ENCODE measurements around the gene WDR83. TPM values are rescaled to one million over a fixed set of nuclear protein-coding genes. Genes with fewer than 3 reads are reported as not detected.

Gene WDR83, protein sequence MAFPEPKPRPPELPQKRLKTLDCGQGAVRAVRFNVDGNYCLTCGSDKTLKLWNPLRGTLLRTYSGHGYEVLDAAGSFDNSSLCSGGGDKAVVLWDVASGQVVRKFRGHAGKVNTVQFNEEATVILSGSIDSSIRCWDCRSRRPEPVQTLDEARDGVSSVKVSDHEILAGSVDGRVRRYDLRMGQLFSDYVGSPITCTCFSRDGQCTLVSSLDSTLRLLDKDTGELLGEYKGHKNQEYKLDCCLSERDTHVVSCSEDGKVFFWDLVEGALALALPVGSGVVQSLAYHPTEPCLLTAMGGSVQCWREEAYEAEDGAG
- 11.7 and 12.6 TPM in 2 replicates for total RNA-seq

DNA sequence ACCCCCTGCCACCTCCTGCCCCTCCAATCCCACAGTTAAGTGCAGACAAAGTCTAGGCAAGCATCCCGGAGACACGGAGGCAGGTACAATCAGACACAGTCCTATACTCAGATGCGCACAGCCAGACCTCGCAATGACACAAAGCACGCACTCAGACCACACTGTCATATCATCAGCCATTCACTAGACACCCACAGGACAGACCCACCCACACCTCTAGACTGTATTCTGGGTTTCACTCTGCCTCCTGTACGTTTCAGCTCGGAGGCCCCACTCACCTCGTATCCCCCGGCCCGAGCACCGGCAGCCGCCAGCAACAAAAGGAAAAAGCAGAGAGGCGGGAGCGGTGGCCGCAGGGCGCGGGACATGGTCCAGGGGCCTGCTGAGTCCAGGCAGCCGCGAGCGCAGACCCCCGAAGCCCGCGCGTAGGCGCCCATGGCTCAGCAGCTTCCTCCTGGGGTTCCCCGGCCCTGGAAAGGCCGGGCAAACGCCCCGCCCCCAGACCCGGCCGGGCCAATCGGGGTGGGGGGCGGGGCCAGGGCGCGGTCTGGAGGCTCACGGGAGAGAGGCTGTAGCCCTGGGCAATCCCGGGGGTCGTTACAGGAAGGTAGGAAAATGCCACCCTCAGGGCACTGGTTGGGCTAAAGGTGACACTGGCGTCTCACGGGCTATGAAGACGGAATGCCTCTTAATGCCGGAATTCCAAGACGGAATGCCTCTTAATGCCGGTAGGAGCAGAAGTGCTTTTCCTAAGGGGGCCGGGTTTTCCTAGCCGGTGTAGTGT is at the start of gene WDR83, which contains the start of gene MAN2B1:
TSS of gene WDR83 (plus strand) at position 543 of the 784 bp plus-strand sequence. CDS start 2,984 bp downstream, outside the sequence.
TSS of gene MAN2B1 (minus strand) at position 478 of the 784 bp plus-strand sequence. CDS start at position 437, 41 bp downstream.

GRCh38 chr19:12681074-12681987 is 14.7 kb downstream of the WDR83 start, which contains the start of gene DHPS:
TSS of gene DHPS (minus strand) at chr19:12681880. CDS start at chr19:12681766, 114 bp downstream.

DNA sequence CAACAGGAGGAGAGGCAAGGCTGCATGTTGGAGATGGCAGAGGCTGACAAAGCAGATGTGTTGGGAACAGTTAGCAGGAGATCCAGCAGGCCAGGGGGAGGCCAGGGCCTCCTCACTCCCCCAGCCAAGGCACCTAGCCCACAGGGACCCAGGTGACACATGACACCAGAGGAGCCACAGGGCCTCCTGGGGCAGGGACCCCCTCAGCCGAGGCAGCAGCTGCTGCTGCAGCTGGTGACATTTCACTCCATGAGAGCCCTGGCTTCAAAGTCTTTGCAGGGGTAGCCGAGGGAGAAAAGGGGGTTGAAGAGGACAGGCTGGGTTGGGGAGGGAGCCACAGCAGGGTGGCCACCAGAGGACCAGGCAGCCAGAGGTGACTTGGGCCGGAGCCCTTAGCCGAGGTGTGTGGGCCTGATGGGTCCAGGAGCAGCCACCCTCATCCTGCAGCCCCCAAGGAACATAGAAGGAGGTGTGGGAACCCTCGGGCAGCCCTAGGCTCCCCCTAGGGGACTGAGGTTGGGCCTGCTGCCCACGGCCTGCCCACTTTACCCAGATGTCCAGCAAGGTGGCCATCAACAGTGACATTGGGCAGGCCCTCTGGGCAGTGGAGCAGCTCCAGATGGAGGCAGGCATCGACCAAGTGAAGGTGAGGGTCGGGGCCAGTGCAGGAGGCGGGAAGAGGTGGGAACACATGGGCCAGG is 21.0 kb downstream of the WDR83 start, which contains the start of gene GNG14:
TSS of gene GNG14 (plus strand) at position 503 of the 701 bp plus-strand sequence. CDS start at position 554, 51 bp downstream.

GRCh38 chr19:12696366-12697335 is 30.0 kb downstream of the WDR83 start, which contains the start of gene FBXW9:
TSS of gene FBXW9 (minus strand) at chr19:12696631. CDS start at chr19:12696581, 50 bp downstream.

GRCh38 chr19:12723641-12724426 is 57.2 kb downstream of the WDR83 start, which contains the start of gene TNPO2:
TSS of gene TNPO2 (minus strand) at chr19:12723932. CDS start at chr19:12720977, 2,955 bp downstream.

Other genes starting within 250 kb of the WDR83 start
- 2.4 and 2.6 TPM in 2 replicates for gene ZNF443, start 225.8 kb upstream of the WDR83 start, total RNA-seq
- gene ZNF709, start 182.0 kb upstream of the WDR83 start, total RNA-seq: 3.2 and 3.8 TPM in 2 replicates
- 7.6 and 8.2 TPM in 2 replicates for gene ZNF564, start 115.3 kb upstream of the WDR83 start, total RNA-seq
- gene ZNF490, start 56.0 kb upstream of the WDR83 start, total RNA-seq: 6.7 and 7.4 TPM in 2 replicates
- 8.8 and 11.8 TPM in 2 replicates for gene ZNF791, start 55.9 kb upstream of the WDR83 start, total RNA-seq
- 22.1 and 27.6 TPM in 2 replicates for gene MAN2B1, start 65 bp upstream of the WDR83 start, total RNA-seq
- gene DHPS, start 15.1 kb downstream of the WDR83 start, total RNA-seq: 57.5 and 63.5 TPM in 2 replicates
- not detected in 2 replicates for gene GNG14, start 21.2 kb downstream of the WDR83 start, total RNA-seq
- gene FBXW9, start 29.8 kb downstream of the WDR83 start, total RNA-seq: 3.9 and 4.6 TPM in 2 replicates
- gene TNPO2, start 57.1 kb downstream of the WDR83 start, total RNA-seq: 33.9 and 41.4 TPM in 2 replicates
- gene TRIR, start 67.9 kb downstream of the WDR83 start, total RNA-seq: 118 and 120 TPM in 2 replicates
- 120 and 140 TPM in 2 replicates for gene GET3, start 70.7 kb downstream of the WDR83 start, total RNA-seq
- gene BEST2, start 85.0 kb downstream of the WDR83 start, total RNA-seq: under 0.01 TPM in 2 replicates
- 16.4 and 22.4 TPM in 2 replicates for gene HOOK2, start 108.7 kb downstream of the WDR83 start, total RNA-seq
- 37.8 and 47.2 TPM in 2 replicates for gene JUNB, start 124.7 kb downstream of the WDR83 start, total RNA-seq
- gene PRDX2, start 135.0 kb downstream of the WDR83 start, total RNA-seq: 130 and 210 TPM in 2 replicates
- 0.16 and 0.43 TPM in 2 replicates for gene THSD8, start 135.3 kb downstream of the WDR83 start, total RNA-seq
- gene RNASEH2A, start 139.8 kb downstream of the WDR83 start, total RNA-seq: 7.6 TPM in 2 replicates
- 0.47 TPM in 1 of 2 replicates, not detected in the other for gene RTBDN, start 167.8 kb downstream of the WDR83 start, total RNA-seq
- 0.95 and 1.2 TPM in 2 replicates for gene MAST1, start 171.7 kb downstream of the WDR83 start, total RNA-seq
- gene DNASE2, start 214.6 kb downstream of the WDR83 start, total RNA-seq: 22.5 and 31.5 TPM in 2 replicates
- gene KLF1, start 220.4 kb downstream of the WDR83 start, total RNA-seq: not detected in 2 replicates
- gene GCDH, start 224.4 kb downstream of the WDR83 start, total RNA-seq: 12.4 and 14.8 TPM in 2 replicates